GM18519 (cell line): Measurements from ENCODE around the gene WWP2.
"Not testable (repeated sequence)": the region's sequence is repeated elsewhere in the genome, so short reads cannot be mapped to it uniquely, and the experiment has no call there.

ENCODE experiments used
- ATAC-seq: cut with Tn5 transposase; IDR thresholded peaks from one replicate; pipeline ENCODE4 v1.9.1; 2021; ENCODE audit warnings: mild to moderate bottlenecking, moderate library complexity; ENCODE audit not compliant: unreplicated experiment, low FRiP score

Gene WWP2

DNA sequence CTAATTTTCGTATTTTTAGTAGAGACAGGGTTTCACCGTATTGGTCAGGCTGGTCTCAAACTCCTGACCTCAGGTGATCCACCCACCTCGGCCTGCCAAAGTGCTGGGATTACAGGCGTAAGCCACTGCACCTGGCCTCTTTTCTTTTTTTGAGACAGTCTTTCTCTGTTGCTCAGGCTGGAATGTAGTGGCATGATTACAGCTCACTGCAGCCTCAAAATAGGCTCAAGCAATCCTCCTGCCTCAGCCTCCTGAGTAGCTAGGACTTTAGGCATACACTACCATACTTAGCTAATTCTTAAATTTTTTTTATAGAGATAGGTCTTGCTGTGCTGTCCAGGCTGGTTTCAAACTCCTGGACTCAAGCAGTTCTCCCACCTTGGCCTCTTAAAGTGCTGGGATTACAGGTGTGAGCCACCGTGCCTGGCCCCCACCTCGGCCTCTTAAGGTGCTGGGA, 29.3 kb downstream of the WWP2 start:
- not testable (repeated sequence) for ATAC-seq

DNA sequence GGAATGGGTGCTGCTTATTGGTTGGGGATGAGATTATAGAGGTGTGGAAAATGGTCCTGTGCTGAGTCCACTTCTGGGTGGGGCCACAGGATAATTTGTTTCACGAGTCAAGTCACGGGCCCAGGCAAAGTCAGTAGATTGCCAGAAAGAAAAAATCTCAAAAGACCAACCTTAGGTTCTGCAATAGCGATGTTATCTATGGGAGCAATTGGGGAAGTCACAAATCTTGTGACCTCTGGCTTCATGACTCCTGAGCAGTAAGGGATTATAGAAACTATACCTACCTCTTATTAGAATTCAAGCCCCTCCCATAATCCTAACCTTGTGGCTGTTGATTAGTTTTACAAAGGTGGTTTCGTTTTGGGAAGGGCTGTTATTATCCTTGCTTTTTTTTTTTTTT, 31.4 kb downstream of the WWP2 start:
- no peak for ATAC-seq

DNA sequence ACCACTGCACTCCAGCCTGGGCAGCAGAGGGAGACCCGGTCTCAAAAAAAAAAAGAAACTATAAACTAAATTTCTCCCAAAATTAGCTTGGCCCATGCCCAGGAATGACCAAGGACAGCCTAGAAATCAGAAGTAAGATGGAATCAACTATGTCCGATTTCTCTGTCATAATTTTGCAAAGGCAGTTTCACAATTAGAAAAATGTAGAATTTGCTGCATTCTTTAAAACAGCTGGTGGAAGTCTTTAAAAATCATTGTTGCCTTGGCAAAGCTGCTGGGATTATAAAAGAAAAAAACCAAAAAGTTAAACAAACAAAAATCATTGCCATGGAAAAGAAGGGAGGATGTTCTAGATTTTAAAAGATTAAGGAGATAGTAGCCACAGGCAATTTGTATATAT, 32.4 kb downstream of the WWP2 start:
- ATAC-seq = no peak

DNA sequence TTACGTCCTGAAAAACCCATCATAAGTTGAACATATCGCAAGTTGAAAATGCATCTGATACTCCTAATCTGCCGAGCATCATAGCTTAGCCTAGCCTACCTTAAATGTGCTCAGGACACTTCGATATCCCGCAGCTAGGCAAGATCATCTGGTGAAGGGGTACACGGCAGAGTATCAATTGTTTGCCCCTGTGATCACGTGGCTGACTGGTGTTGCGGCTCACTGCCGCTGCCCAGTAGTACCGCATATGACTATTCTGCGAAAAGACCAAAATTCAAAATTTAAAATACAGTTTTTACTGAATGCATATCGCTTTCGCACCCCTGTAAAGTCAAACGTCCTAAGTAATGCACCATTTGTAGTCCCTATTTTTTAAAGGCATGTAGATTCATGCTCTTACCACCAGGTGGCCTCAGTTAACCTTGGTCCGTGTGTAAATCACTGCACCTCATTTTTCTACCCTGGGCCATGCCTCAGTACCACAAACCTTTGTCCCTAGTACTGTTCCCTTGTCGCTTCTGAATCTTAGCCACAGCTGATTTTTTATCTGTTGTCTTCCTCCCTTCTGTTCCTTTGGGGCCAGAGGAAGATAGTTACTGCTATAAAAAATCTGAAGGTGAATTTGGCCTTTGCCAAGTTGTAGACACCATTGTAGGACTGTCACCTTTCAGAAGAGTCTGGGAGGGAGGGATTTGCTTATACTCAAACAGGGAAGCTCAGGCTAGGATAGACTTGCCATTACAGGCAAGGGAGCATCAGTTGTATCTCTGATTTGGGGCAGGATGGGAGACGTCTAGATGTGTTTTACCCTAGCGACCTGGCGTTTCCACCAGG, 34.4 kb downstream of the WWP2 start:
- no peak for ATAC-seq

DNA sequence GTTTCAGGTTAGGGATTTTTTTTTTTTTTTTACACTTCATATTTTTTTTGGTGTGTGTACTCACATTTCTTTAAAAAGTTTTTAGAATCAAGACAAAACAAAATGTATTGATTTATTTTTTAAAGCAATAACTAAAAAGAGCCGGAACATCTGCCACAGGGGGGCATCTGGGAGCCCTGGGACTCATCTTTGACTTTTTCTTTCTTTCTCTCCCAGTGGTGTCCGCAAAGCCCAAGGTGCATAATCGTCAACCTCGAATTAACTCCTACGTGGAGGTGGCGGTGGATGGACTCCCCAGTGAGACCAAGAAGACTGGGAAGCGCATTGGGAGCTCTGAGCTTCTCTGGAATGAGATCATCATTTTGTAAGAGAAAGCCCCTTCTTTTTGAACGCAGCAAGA, 36.3 kb downstream of the WWP2 start:
- ATAC-seq = no peak

DNA sequence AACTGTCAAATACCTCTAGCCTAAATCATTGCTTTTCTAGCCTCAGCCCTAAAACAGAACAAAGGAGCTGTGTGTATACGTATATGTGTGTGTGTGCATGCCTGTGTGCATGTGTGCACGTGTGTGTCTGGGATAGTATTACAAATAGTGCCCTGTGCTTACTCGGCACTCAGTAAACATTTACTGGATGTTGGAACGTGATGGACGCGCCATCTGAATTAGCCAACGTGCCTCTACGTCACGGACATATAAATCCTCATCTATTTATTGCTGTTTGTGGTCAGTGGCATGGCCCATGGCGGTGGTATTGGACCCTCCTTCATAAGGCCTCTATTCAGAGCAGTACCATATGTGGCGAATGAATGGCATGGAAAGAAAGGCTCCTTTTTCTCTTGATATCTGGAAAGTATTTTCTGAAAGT, 37.5 kb downstream of the WWP2 start:
- no peak for ATAC-seq

DNA sequence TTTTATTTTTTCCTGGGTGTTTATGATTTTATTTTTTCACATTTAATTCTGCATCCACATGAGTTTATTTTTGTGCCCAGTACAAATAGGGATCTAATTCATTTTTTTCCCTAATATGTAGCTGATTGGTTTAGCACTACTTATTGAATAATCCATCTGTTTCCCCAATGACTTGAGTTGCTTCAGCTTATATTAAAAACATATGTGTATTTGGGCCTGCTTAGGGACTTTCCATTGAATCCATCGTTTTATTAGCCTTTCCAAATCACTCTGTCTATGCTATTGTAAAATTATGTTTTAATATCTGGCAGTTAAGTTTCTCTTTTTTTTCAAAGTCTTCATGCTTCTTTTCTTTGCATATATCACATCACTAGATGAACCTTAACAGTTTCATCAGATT, 42.2 kb downstream of the WWP2 start:
- no peak for ATAC-seq

DNA sequence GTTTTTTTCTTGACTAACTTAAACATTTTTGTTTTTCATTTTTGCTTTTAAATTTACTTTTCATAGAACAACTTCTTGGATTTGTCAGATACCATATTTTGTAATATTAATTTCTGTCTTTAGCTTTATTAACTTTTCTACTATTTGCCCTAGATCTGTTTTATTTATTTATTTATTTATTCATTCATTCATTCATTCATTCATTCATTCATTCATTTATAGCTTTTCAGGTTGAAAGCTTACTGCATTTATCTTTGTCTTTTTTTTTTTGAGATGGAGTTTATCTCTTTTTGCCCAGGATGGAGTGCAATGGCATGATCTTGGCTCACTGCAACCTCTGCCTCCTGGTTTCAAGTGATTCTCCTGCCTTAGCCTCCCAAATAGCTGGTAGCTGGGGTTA, 44.6 kb downstream of the WWP2 start:
- ATAC-seq = not testable (repeated sequence)

DNA sequence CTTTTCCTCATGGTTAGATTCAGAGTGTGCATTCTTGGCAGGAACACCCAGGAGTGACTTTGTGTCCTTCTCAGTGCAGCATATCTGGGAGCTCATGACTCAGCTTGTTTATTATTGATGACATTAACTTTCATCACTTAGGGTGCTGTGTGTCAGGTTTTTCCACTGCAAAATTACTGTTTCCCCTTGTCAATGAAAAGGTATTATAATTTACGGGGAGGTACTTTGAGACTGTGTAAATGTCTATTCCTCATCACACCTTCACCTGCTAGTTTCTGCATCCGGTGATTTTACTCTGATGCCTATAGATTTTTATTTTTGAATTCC, 50.5 kb downstream of the WWP2 start:
- ATAC-seq = no peak

DNA sequence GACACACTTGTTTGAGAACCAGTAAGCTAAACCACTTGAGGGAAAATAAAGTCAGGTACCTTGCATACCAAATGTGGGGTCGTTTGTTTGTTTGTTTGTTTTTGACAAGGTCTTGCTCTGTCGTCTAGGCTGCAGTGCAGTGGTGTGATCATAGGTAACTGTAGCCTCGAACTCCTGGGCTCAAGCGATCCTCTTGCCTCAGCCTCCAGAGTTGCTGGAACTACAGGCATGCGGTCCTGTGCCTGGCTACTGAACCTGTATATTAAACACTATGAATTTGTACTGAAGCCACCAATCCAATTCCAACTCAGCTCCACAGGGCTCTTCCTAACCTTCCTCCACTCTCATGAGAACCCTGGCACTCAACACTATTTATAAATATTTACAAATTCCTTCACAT, 51.9 kb downstream of the WWP2 start:
- ATAC-seq = no peak

DNA sequence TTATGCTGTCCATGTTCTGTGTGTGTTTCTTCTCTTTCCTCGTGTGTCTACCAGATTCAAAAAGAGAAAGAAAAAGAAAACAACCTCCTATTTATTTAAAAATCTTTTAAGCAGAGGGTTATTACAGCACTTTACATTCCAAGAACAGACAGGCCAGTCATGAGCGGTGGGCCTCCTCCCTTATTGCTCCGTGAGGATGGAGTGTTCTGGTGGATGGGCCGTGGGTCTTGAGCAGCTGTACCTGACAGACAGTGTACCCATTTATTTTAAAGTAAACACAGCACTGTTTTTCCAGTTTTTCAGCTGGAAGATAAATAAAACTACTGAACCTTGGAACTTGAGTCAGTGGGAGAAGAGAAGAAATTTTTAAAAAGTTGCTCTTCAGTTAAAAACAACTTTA, 52.4 kb downstream of the WWP2 start:
- no peak for ATAC-seq

DNA sequence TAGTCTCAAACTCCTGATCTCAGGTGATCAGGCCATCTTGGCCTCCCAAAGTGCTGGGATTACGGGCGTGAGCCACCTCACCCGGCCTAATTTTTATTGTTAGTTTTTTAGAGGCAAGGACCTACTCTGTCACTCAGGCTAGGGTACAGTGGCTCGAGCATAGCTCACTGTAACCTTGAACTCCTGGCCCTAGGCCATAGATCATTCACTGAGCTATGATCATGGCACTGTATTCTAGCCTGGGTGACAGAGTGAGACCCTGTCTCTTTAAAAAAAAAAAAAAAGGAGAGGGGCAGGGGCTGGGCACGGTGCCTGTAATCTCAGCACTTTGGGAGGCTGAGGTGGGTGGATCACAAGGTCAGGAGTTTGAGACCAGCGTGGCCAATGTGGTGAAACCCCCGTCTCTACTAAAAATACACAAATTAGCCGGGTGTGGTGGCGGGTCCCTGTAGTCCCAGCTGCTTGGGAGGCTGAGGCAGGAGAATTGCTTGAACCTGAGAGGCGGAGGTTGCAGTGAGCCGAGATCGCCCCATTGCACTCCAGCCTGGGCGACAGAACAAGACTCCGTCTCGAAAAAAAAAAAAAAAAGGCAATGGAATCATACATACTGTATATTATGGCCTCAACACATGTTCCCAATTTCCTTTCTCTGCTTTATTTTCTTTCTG, 53.2 kb downstream of the WWP2 start:
- ATAC-seq = not testable (repeated sequence)

DNA sequence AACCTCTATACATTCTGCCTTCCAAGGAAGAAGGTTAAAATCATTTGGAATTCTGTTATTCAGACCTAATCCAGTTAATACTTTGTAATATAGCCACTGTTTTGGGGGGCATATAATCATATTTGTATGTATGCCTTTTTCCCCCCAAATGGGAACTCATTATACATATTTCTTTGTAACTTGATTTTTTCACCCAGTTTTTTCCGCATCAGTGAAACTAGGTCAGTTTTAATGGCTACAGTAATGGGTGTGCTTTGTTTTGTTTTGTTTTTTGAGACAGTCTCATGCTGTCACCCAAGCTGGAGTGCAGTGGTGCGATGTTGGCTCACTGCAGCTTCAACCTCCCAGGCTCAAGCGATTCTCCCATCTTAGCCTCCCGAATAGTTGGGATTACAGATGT, 54.9 kb downstream of the WWP2 start:
- ATAC-seq = no peak

DNA sequence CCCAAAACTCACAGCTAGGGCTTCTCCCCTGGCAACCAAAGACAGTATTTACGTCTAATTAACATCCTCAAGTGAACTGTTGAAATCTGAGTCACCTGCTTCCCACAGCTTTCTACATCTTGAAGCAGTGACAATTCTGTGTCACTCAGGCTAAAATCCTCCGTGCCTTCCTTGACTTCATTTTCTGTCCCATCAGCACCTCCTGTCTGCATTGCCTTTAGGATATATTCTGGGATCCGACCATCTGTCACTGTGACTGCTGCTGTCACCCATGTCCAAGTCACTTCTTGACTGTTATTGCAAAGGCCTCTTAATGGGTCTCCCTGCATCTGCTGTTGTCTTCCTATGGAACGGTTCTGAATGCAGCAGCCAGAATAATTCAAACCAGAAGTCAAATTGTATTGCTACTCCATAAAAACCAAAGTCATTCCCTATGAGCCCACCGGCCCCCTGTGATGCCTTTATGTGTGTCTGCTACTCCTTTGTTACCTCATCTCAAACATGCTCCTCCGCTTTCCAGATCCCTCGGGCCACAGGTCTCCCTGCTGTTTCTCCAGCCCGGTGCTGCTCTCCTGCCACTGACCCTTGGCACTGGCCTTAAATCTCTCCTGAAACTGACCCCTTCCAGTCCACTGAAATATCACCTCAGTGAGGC, 56.9 kb downstream of the WWP2 start:
- no peak for ATAC-seq

DNA sequence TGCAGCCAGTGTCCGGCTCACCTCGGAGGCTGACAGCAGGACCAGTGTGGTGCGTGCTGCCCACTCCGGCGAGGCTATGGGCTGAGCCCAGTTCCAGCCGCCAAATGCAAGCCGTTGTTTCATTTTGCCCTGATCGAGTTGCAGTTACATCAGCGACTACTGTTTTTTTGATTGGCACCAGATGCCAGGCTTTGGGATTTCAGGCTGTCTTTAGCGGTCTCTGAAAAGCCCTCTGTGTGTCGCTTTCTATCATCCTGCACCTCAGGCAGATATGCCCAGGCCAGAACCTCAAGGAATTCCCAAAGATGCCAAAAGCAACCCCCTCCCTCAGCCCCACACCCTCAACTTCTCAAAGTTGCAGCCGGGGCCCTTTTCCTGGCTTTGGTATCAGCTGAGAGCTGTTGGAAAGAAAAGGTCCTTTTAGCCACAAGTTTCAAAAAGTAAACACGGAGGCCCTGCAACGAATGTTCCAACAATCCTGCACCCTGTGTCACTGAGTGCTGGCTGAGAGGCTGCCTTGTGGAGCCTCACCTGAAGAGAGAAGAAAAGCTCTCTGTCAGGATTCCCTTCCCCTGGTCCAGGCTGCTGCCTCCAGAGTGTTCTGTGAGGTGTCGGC, 58.9 kb downstream of the WWP2 start:
- no peak for ATAC-seq

DNA sequence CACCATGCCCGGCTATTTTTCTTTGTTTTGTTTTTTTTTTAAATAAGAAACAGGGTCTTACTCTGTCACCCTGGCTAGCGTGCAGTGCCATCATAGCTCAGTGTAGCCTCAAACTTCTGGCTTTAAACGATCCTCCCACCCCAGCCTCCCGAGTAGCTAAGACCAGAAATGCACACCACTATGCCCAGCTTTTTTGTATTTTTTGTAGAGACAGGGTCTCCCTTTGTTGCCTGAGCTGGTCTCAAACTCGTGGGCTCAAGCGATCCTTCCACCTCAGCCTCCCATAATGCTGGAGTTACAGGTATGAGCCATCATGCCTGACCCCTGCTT, 59.7 kb downstream of the WWP2 start:
- no peak for ATAC-seq

DNA sequence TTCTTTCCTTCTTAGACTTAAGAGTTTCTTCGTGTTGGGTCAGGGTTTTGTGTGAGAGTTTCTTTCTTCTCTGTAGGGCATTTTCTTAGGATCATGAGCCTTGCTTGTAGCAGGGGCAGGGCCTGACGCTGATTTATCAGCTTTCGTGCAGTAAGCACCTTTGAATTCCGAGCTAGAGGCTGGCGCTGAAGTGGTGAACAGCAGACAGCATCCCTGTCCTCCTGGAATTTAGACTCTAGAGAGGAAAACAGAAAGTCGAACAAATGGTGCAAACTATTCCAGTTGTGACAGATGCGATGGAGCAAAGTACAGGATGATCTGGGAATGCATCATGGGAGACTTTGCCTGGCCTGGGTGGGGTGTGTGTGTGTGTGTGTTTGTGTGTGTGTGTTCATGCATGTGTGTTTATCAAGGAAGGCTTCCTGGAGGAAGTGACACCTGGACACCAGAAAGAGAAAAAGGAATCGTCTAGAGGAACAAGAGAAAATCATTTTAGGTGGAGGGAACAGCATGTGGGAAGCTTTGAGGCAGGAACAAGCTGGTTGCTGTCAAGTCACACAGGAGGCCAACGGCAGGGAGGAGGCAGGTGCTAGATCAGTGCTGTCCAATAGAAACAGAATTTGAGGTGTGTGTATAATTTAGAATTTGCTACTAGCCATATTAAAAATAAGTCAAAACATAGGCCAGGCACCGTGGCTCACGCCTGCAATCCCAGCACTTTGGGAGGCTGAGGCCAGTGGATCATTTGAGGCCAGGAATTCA, 60.2 kb downstream of the WWP2 start:
- ATAC-seq = no peak

DNA sequence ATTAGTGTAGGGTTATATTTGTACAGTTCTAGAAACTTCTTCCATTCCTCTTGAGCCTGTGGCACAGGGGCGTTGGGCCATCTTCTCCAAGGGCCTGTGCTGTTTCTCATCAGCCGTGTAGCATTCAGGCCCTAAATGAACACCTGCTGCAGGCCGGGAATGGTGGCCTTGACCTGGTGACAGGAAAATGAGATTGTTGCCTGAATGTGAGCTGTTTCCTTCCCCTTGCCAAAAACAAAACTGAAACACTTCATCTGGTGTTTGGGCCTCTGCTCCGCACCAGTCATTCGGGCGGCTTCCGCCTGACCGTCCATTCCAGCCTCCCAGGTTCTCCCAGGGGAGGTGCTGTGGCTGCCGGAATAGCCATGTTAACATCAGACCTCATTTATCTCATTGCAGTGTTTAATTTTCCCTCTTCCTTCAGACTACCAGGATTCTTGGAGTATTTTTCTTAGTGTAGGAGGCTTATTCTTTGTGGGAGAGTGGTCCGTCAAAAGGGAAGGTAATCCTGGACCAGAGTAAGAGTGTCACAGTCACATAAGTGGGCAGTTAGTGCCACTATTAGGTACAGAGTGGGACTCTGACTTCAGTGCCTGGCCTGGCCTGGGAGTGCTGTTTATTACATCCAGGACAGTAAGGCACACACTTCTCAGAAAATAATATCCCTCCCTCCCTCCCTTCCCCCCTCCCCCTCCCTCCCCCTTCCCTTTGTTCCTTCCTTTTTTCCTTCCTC, 61.9 kb downstream of the WWP2 start:
- no peak for ATAC-seq

DNA sequence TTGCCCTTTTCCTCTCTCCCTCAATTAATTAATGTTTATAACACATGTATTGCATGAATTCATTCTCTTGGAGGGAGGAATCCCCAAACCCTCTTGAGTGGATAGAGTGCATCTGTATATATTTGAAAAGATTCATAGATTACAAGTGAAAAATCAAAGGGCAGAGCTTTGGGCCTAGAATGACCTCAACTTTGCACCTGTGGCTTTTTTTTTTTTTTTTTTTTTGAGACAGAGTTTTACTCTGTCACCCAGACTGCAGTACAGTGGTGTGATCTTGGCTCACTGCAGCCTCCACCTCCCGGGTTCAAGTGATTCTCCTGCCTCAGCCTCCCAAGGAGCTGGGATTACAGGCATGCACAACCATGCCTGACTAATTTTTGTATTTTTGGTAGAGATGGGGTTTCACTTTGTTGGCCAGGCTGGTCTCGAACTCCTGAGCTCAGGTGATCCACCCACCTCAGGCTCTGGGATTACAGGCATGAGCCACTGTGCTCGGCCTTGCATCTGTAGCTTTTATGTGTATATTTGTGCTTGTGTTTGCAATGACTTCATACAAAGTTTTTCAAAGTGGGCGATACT, 62.5 kb downstream of the WWP2 start:
- not testable (repeated sequence) for ATAC-seq

DNA sequence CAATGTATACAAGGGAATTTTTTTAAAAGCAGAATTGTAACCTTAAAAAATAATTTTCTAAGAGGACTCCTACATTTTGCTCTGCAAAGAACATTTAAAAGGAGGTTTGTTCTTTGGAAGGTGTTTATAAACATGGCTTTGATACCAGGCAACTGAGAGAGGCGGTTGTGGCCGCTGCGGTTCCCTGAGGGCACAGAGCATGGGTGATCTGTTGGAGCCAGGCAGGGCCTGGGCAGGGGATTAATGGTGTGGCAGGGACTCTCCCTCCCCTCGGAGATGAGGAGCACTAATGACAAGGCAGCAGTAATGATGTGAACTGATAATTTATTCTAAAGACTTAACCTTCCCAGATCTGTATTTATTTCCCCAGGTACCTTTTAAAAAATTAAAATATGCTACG, 65.4 kb downstream of the WWP2 start:
- no peak for ATAC-seq
